Mammary epithelial cell (primary cell): ENCODE measurements around the gene COPG2.

Experiments used
- CTCF ChIP-seq, 2 donors: IDR thresholded peaks in 1 of 2; conservative IDR thresholded peaks in 1 of 2; 2 replicates each; pipeline ENCODE4 v1.5.1; 2011 to 2012; ENCODE audit warnings: inconsistent platforms in 2 of 2, low read length in 2 of 2, mild to moderate bottlenecking in 2 of 2, control low read depth in 1 of 2, low read depth in 1 of 2; ENCODE audit not compliant: insufficient read depth in 1 of 2; ENCODE audit errors: extremely low read depth in 1 of 2
- EZH2 ChIP-seq: IDR thresholded peaks from 2 replicates; pipeline ENCODE4 v1.6.1; 2012; ENCODE audit warnings: low read length, inconsistent platforms, borderline replicate concordance

- TF ChIP-seq CTCF (conservative IDR thresholded peaks at IDR 0.05 in 1 of 2, IDR thresholded peaks at IDR 0.05 in 1 of 2; ENCODE audit: extremely low read depth in 1 of 2, insufficient read depth in 1 of 2, low read depth in 1 of 2, low read length in 2 of 2) (no peak), EZH2 (no peak)
Measured at GRCh38 chr7:130593033-130593432, 75.5 kb downstream of the COPG2 start.
